ENCODE results near the gene URB1.

DNA sequence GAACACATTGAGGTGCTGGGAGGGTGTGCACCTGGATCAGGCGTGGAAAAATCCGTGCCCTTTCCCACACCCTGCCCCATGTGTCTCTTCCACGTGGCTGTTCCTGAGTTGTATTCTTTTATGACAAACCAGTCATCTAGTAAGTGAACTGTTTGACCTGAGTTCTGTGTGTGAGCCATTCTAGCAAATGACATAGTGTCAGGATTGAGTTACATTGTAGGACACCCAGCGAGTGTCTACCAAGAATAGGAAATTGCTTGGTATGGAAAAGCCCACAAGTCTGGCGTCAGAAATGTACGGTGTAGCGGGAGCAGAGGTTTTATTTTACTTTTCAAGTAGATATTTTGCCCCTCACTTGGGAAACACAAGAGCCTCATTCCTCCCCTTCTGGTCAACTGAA lies 95.4 kb downstream of the URB1 start:
- TF ChIP-seq, protein P1, sequence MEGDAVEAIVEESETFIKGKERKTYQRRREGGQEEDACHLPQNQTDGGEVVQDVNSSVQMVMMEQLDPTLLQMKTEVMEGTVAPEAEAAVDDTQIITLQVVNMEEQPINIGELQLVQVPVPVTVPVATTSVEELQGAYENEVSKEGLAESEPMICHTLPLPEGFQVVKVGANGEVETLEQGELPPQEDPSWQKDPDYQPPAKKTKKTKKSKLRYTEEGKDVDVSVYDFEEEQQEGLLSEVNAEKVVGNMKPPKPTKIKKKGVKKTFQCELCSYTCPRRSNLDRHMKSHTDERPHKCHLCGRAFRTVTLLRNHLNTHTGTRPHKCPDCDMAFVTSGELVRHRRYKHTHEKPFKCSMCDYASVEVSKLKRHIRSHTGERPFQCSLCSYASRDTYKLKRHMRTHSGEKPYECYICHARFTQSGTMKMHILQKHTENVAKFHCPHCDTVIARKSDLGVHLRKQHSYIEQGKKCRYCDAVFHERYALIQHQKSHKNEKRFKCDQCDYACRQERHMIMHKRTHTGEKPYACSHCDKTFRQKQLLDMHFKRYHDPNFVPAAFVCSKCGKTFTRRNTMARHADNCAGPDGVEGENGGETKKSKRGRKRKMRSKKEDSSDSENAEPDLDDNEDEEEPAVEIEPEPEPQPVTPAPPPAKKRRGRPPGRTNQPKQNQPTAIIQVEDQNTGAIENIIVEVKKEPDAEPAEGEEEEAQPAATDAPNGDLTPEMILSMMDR (IDR thresholded peaks at IDR 0.05), result no peak
- no peak for TF ChIP-seq POLR2A (IDR thresholded peaks at IDR 0.05)

Data from Peyer's patch (tissue), 4 donors.